Peyer's patch (tissue), 4 donors: Measurements from ENCODE around the gene GALNT8.

Source experiments
- CTCF ChIP-seq, 6 experiments: fragments of 450-650 bp in 4 of 6; fragments of 200-600 bp in 2 of 6; sonication (generic) in 1 of 6; IDR thresholded peaks; one replicate each; pipeline ENCODE4 v1.5.1; 2017 to 2019; ENCODE audit warnings: antibody characterized with exemption in 6 of 6, mild to moderate bottlenecking in 3 of 6, moderate library complexity in 1 of 6
- POLR2A ChIP-seq, 2 donors: fragments of 450-650 bp; IDR thresholded peaks; one replicate each; pipeline ENCODE4 v1.5.1; 2017; ENCODE audit warnings: antibody characterized with exemption in 2 of 2, mild to moderate bottlenecking in 2 of 2, moderate library complexity in 2 of 2

- TF ChIP-seq CTCF (IDR thresholded peaks at IDR 0.05), result no peak
- TF ChIP-seq POLR2A (IDR thresholded peaks at IDR 0.05), result no peak
Measured at GRCh38 chr12:4819654-4820053, 99.5 kb downstream of the GALNT8 start.
